SH-SY5Y (cell line): Measurements from ENCODE around the gene PGA4.

ENCODE experiments used
- GATA2 ChIP-seq: IDR thresholded peaks from 2 replicates; pipeline ENCODE4 v1.6.1; 2011; ENCODE audit warnings: mild to moderate bottlenecking, low read depth, low read length
- GATA3 ChIP-seq: IDR thresholded peaks from 2 replicates; pipeline ENCODE4 v1.6.1; 2011; ENCODE audit warnings: low read depth, mild to moderate bottlenecking, low read length, moderate library complexity

DNA sequence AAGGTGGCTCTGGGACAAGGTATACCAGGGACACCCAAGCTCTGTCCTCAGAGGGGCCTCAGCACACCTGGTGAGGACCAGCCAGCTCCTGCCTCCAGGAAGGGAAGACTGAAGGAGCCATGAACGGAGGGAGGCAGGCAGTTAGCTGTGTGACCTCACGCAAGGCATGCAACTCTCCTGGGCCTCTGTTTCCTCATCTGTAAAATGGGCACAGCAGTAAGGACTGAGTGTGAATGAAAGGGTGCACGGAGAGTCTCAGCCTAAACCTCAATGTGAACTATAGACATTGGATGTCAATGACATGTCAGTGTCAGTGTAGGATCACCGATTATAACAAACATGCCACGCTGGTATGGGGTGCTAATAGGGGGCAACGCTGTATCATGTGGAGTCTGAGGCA is 37.2 kb downstream of the PGA4 start:
- TF ChIP-seq GATA3 (no peak), GATA2 (no peak)
